Measurements from ENCODE around the gene TMEM86B.

GRCh38 chr19:55269299-55269698, 40.7 kb upstream of the TMEM86B start:
- TF ChIP-seq CTCF (IDR thresholded peaks at IDR 0.05) (no peak), POLR2A (IDR thresholded peaks at IDR 0.05) (no peak)

Data from uterus (tissue), 2 donors.